Cortex of kidney (tissue), 1 donor: ENCODE data around the gene HNRNPUL1.

Experiments used
- DNase-seq: peaks from one replicate; lab custom pipeline; 2025; lab: John Stamatoyannopoulos, UW

The HNRNPUL1 gene

GRCh38 chr19:41353466-41354342, 89.5 kb downstream of the HNRNPUL1 start, which contains the start of gene TGFB1:
TSS of gene TGFB1 (minus strand) at chr19:41353922. CDS start at chr19:41353044, 878 bp downstream.
- no peak for DNase-seq

DNA sequence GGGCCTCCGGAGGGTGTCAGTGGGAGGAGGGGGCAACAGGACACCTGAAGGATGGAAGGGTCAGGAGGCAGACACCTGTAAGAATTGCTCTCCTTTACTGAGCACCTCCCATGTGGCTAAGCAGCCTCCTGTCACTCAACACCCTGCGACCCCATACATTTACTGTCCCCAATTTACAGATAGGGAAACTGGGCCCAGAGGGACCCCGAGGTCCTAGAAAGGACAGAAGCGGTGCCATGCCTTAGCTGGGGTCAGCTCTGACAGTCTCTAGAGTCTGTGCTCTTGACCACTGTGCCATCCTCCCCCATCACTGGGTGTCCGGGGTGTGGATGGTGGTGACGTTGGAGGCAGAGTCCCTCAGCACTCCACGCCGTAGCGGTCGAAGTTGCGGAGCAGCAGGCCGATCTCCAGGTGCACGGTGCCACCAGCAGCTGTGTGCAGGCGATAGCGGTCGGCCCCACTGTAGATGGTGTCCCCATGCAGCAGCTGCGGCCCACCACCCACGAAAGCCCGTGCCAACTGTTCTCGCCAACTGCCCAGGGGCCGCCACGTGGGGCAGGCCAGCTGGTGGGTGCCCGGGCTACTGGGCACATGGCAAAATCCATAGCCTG, 90.3 kb downstream of the HNRNPUL1 start:
- no peak for DNase-seq

DNA sequence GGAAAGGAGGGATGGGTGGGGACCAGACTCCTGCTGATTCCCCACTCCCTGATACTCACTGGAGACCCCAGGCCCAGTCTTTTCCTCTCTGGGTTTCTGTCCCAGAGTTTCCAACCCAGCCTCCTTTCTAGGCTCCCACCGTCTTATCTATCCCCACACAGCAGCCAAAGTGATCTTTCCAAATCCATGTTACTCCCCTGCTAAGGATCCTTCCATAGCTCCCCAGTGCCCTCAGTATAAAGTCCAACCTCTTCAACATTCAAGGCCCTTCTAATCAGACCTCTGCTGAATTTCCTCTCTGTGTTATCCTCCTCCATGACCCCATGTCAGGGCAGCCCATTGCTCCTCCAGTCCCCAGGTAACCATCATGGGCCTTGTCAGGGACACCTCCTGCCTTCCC, 90.9 kb downstream of the HNRNPUL1 start:
- no peak for DNase-seq

DNA sequence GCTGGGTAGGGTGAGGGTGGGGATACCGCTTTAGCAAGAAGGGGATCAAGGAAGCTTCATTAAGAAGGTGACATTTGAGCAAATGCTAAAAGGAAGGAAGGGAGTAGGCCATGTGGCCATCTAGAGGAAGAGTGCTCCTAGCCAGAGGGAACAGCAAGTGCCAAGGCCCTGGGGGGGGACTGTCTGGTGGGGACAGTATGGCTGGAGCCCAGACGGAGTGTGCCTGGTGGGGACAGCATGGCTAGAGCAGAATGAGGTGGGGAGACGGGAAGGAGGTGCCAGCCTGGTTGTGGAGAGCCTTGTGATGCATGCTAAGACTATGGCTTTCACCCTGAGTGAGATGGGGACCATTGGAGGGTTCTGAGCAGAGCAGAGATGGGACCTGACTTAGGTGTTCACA, 91.6 kb downstream of the HNRNPUL1 start:
- DNase-seq: no peak

DNA sequence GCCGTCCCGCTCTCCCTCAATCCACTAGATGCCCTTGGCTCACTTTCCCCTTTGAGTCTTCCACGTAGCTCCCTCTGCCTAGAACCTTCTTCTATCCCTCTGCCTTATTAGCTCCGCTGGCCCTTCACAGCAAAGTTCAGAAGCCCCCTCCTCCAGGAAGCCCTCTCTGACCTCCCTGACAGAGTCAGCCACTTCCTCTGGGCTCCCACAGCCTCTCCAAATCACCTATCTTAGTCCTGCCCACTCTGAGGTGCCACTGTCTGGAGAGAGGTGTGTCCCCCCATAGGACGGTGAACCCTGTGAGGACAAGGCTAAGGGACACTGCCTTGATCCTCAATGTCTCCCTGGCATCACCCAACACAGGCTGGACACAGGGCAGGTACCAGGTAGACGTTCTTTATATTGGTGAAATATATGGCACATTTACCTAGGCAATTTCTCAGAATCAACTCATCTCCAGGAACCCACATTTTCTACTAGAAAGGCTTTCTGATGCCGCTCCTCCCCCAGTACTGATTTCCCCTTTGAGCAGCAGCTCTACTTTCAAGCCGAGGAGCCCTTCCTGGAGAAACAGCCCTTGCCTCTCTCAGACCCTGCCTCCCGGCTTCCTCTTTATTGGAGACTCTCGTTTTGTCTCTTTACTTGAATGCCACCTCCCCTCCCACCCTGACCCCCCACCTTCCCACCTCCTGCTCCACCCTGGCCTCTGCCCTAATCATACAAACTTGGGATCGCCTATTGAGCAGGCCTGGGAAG, 93.0 kb downstream of the HNRNPUL1 start:
- no peak for DNase-seq
